Raji (cell line): ENCODE results near the gene PRPF6.

Experiments
- POLR2A ChIP-seq: IDR thresholded peaks from 2 replicates; pipeline ENCODE4 v1.6.1; 2011; ENCODE audit warnings: low read depth, low read length, control low read depth; ENCODE audit not compliant: insufficient read depth

The PRPF6 gene

GRCh38 chr20:64071341-64072332 is 90.7 kb downstream of the PRPF6 start:
- TF ChIP-seq POLR2A: peak; percentile 40

- no peak for TF ChIP-seq POLR2A
Measured at GRCh38 chr20:64072498-64073063, 91.6 kb downstream of the PRPF6 start.

DNA sequence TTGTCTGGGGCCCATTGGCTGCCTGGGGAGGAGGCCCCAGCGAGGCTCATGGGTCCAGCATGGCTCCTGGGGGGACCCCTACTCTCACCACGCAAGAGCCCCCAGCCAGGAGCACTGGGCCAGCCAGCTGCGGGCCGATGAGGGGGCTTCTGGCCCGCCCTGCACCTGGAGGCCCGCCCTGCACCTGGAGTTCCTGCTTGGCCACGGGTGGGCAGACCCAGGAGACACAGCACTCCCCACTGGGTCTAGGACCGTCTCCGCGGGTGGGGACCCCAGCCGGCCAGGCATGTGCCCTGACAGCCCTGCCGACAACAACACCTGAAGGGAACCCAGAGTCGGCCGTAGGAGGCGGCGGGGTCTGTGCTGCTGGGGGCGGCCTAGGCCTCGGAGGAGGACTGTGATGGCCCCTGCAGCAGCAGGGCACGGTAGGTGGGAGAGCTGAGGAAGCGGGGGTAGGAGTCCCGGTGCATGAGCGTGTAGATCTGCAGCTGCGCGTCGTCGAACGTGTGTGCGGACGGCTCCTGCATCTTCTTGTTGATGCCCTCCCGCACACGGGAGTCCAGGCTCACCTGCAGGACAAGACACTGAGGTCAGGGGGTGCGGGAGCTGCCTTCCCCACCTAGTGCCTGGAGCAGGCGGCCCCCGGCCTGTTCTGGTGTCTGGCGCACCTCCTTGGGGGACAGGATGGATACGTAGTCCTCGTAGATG is 92.7 kb downstream of the PRPF6 start:
- no peak for TF ChIP-seq POLR2A

DNA sequence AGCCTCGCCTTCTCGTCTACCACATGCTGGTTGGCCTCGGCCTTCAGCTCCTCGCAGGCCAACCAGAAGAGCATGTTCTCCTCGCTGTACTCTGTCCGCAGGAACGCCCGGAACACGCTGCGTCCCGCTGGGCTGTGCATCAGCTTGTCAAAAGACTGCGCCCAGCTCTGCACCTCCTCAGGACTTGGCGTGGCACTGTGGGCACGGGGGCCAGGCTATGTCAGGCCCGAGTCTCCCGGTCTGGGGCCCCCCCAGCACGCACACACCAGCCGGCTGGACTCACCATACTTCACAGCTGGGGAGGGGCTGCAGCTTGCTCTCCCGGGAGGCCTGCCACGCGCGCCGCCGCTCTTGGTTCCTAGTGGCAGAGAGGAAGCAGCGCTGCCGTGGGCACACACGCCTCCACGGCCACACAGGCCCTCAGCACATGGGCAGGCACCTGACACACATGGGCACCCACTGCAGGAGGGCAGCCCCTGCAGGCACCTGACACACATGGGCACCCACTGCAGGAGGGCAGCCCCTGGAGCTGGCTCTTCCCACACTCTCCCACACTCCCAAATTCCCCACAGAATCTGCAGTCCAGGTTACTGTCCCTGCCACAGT is 93.4 kb downstream of the PRPF6 start:
- TF ChIP-seq POLR2A: no peak

DNA sequence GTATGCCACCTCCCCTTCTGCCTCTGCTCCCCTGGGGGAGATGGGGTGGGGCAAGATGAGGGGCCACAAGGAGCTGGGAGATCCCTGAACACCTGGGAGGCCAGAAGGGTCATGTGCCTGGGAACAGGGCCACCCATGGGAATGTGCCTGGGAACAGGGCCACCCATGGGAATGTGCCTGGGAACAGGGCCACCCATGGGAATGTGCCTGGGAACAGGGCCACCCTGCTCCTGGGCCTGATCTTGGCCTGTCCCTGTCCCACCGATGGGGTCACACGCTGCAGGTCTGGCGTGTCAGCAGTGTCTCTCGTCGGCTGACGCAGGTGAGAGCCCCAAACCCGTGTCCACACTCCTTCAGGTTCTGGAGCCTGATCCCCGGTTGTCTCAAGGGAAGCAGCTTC is 94.0 kb downstream of the PRPF6 start:
- TF ChIP-seq POLR2A: no peak

GRCh38 chr20:64075556-64075955 is 94.6 kb downstream of the PRPF6 start:
- no peak for TF ChIP-seq POLR2A

DNA sequence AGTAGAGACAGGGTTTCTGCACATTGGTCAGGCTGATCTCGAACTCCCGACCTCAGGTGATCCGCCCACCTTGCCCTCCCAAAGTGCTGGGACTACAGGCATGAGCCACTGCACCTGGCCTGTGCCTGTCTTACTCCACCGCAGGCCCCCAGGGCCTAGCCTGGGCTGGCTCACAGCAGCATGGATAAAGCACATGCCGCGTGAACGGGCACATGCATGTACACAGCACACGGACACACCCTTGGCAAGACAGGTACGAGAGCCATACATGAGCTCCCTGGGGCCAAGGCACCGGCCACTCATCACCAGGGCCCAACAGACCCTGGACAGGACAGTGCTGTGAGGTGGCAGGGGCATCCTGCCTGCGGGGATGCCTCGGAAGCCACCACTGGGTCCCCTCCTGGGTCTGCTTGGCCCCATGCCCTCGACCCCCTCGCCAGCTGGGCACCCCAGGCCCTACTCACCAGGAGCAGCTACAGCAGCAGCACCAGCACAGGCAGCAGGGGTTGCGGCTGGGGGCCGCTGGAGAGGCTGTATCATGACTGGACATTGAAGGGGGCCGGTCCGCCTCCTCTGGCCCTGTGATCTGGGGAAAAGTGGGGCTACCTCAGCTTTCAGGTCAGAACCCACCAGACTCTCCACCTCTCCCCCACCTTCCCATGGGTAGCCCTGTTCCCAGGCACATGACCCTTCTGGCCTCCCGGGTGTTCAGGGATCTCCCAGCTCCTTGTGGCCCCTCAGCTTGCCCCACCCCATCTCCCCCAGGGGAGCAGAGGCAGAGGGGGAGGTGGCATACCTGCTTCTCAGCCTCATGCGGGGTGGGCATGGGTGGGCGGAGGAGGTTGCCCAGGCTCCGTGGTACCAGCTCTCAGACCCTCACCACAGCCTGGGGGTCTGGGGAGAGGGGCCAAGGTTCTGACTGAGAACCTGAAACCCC is 95.4 kb downstream of the PRPF6 start:
- TF ChIP-seq POLR2A: no peak

GRCh38 chr20:64077094-64077493 is 96.2 kb downstream of the PRPF6 start:
- TF ChIP-seq POLR2A: no peak

DNA sequence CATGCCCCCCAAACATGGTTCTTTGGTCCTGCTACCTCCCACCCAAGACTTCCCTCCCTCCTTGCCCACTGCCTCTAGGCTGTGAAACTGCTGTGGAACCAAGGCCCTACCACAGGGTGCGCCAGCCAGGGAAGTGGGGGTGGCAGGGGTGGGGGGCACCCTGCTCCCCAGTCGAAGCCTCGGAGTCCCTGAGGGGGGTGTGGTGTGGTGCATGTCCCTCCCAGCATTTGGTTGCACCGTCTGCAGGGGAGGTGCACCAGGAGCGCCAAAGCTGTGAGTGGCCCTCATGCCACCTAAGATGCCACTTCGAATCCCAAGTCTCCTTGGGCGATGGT is 96.6 kb downstream of the PRPF6 start:
- peak; percentile 45; the same call in 1 of the 2 replicates for TF ChIP-seq POLR2A

DNA sequence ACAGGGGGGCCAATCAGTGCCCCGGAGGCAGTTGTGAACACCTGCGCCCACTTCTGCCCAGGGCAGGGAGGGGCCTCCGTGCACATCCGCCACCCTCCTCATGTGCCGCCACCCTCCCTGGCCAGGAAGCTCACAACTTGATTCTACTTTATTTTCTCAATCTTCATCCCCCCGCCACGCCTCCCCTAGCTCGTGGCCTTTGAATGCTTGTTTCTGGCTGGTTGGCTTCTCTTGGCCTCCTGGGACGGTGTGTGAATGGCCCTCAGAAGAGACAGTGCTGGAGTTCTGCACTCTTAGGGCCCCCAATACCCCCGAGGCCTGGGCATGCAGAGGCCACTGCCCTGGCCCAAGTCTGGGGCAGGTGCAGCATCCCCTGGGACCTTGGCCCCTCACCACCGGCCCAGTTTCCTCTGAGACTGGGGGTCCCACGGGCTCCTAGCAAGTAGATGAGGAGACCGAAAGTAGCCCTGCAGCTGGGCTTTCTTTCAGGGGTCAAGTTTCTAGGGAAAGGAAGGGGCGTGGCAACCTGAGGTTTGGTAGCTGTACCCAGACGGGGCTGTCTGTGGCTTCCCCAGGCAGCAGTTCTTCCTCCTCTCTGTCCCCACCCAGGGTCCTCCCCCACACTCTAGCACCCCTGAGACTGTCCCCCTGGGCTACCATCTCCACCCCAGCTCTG is 97.1 kb downstream of the PRPF6 start:
- peak; percentile 39; the same call in 1 of the 2 replicates for TF ChIP-seq POLR2A

DNA sequence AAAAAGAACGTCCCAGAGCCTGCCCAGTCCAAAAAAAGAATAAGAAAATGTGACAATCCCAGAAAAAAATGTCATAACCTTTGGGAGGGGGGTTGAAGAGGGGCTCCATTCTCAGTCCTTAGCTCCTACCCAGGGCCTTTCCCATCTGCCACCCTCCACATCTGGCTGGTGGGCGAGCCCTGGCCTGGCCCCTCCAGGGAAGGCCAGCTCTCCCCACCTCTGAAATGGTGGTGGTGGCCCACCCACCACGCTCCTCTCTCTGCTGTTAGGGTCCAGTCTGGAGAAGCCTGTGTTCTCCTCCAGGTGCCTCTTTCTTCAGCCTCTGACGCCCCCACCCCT is 98.0 kb downstream of the PRPF6 start:
- TF ChIP-seq POLR2A: no peak

GRCh38 chr20:64079273-64080012 is 98.5 kb downstream of the PRPF6 start, which contains the start of gene RGS19:
Gene RGS19 (minus strand): TSS chr20:64079518. CDS start chr20:64076886, 2,632 bp downstream.
- peak; percentile 56 for TF ChIP-seq POLR2A
